ENCODE data around the gene SETSIP. TPM values are rescaled to one million over a fixed set of nuclear protein-coding genes. Genes with fewer than 3 reads are reported as not detected.

The SETSIP gene
- total RNA-seq, 6 experiments from 2014 or later: not detected

- no peak overlapping the region for H3K27ac Mint-ChIP-seq
- H3K9me3 Mint-ChIP-seq: no peaks in the 10 kb centered on the region
- TF ChIP-seq CTCF (IDR thresholded peaks at IDR 0.05): peak; percentile 11; the same call in 1 of the 2 replicates
- no peak for DNase-seq
- no peak overlapping the region for H3K4me3 Mint-ChIP-seq
- H3K36me3 Mint-ChIP-seq (ENCODE audit: low read depth): no peaks in the 10 kb centered on the region
- H3K27me3 Mint-ChIP-seq (ENCODE audit: insufficient read depth): no peaks in the 10 kb centered on the region
- H3K4me1 Mint-ChIP-seq (ENCODE audit: low read depth): no peaks in the 10 kb centered on the region
These were observed 34.2 kb downstream of the SETSIP start for GRCh38 chr1:92040971-92041370.

- no peak for TF ChIP-seq CTCF (IDR thresholded peaks at IDR 0.05)
These were observed 36.4 kb downstream of the SETSIP start for GRCh38 chr1:92038695-92039346.

GRCh38 chr1:92037400-92037799 is 37.8 kb downstream of the SETSIP start:
- DNase-seq: no peak
- no peak for TF ChIP-seq CTCF (IDR thresholded peaks at IDR 0.05)
- Mint-ChIP-seq H3K27ac (no peak overlapping the region), H3K9me3 (no peaks in the 10 kb centered on the region), H3K4me3 (no peak overlapping the region), H3K4me1 (ENCODE audit: low read depth) (no peaks in the 10 kb centered on the region), H3K36me3 (ENCODE audit: low read depth) (no peaks in the 10 kb centered on the region), H3K27me3 (ENCODE audit: insufficient read depth) (peaks cover 3% of the 10 kb centered on the region)

More at GRCh38 chr1:92038695-92039346, 36.4 kb downstream of the SETSIP start:
- Mint-ChIP-seq H3K36me3 (ENCODE audit: low read depth) (no peaks in the 10 kb centered on the region), H3K27me3 (ENCODE audit: insufficient read depth) (peaks cover 3% of the 10 kb centered on the region), H3K27ac (no peak overlapping the region), H3K4me3 (no peak overlapping the region), H3K9me3 (no peaks in the 10 kb centered on the region), H3K4me1 (ENCODE audit: low read depth) (no peaks in the 10 kb centered on the region)
- DNase-seq: no peak

GRCh38 chr1:92031281-92032110 is 43.7 kb downstream of the SETSIP start:
- H3K4me1 Mint-ChIP-seq (ENCODE audit: low read depth): peaks cover 17% of the 10 kb centered on the region
- H3K9me3 Mint-ChIP-seq: no peaks in the 10 kb centered on the region

GRCh38 chr1:92030656-92031107 is 44.5 kb downstream of the SETSIP start:
- Mint-ChIP-seq H3K4me3 (peak overlapping the region; percentile 30; the same call in 1 of the 2 replicates), H3K27me3 (ENCODE audit: insufficient read depth) (peaks cover 11% of the 10 kb centered on the region), H3K9me3 (no peaks in the 10 kb centered on the region), H3K27ac (no peak overlapping the region), H3K36me3 (ENCODE audit: low read depth) (no peaks in the 10 kb centered on the region), H3K4me1 (ENCODE audit: low read depth) (peaks cover 17% of the 10 kb centered on the region)
- DNase-seq: no peak
- TF ChIP-seq CTCF (IDR thresholded peaks at IDR 0.05): no peak

More at GRCh38 chr1:92031281-92032110, 43.7 kb downstream of the SETSIP start:
- Mint-ChIP-seq H3K36me3 (ENCODE audit: low read depth) (no peaks in the 10 kb centered on the region), H3K27me3 (ENCODE audit: insufficient read depth) (peaks cover 12% of the 10 kb centered on the region), H3K27ac (no peak overlapping the region), H3K4me3 (no peak overlapping the region)
- TF ChIP-seq CTCF (IDR thresholded peaks at IDR 0.05): no peak
- no peak for DNase-seq
